ENCODE results near the gene SLC16A12. TPM values are rescaled to one million over a fixed set of nuclear protein-coding genes. Genes with fewer than 3 reads are reported as not detected.
A peak's percentile ranks its signal among the peaks of the same experiment; 100 is the strongest.

Gene SLC16A12
- total RNA-seq, 1 donor from 2014 or later = not detected

DNA sequence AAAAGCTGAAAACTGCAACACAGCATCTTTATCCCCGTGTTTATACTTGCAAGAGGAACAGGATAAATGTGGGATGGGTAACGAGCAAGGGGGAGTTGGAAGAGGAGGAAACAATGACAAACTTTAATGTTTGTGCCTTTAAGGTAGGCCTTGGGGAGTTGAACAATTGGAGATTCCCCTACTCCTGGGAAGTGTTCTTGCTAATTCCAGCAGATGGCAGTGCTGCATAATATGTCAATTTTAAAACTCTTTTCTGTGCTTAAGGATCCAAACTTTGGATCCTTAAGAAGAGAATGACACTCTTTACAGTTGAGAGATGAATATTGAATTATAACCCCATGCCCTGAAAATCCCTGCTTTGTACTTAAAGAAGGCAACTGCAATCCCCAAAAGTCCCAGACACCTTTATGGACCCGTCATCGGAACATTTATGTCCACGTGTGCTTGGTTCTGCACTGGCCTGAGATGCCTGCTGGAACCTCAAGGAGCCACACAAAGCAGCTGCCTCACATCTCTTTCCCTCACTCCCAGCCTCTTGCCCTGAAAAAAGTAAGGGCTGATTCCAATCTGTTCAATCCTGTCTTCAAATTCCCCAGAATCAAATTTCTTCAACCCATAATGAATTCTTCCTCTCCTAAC, 109.0 kb downstream of the SLC16A12 start:
- Mint-ChIP-seq H3K4me1 (peaks cover 11% of the 10 kb centered on the region), H3K36me3 (ENCODE audit: low read depth) (peaks cover 11% of the 10 kb centered on the region), H3K27ac (no peak overlapping the region), H3K4me3 (no peak overlapping the region), H3K27me3 (no peaks in the 10 kb centered on the region), H3K9me3 (no peaks in the 10 kb centered on the region)
- intact Hi-C loops (cut with micrococcal nuclease) = loop anchor here (1.0 kb wide), 2 partner anchors 138 to 367 kb away; no protein-coding TSS in a partner anchor
- ATAC-seq (ENCODE audit: low read depth) (peak; percentile 57), DNase-seq (no peak)
- POLR2A ChIA-PET = no interaction called here
- CTCF ChIA-PET = interaction anchor here (1.0 to 1.4 kb wide), 2 partner anchors 138 to 1362 kb away, joined by 4 read pairs; no protein-coding TSS in a partner anchor
- TF ChIP-seq CTCF (IDR thresholded peaks at IDR 0.05) = no peak

DNA sequence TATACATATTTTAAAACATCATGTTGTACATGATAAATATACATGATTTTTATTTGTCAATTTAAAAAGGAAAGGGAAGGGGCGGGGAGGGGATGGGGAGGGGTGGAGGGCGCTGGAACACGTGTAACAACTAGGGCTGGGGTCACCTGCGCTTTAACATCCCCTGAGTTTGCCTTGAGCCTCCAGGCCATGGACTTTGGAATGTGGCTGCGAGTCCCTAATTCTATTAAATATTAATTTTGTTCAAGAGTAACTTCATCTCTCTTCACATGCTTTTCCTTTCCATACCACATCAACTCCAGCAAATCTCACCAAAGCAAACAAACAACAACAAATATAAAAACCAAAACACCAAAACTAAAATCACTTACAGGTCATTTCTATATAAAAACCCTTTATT, 110.4 kb downstream of the SLC16A12 start:
- Mint-ChIP-seq H3K27me3 (no peaks in the 10 kb centered on the region), H3K9me3 (no peaks in the 10 kb centered on the region), H3K4me3 (no peak overlapping the region), H3K4me1 (peaks cover 19% of the 10 kb centered on the region), H3K27ac (no peak overlapping the region), H3K36me3 (ENCODE audit: low read depth) (peaks cover 25% of the 10 kb centered on the region)
- no peak for DNase-seq
- intact Hi-C loops (cut with micrococcal nuclease) = loop anchor here (5.0 kb wide), 1 partner anchor 1447 kb away; the partner anchor contains the start of gene RPP30
- TF ChIP-seq CTCF (IDR thresholded peaks at IDR 0.05) = no peak
- ChIA-PET POLR2A (no interaction called here), CTCF (no interaction called here)
- ATAC-seq (ENCODE audit: low read depth) = no peak

GRCh38 chr10:89421018-89421476, 114.3 kb downstream of the SLC16A12 start:
- H3K9me3 Mint-ChIP-seq = no peaks in the 10 kb centered on the region
- intact Hi-C loops (cut with micrococcal nuclease) = loop anchor here (5.0 kb wide), 1 partner anchor 1451 kb away; the partner anchor contains the start of gene RPP30
- no peak overlapping the region for H3K27ac Mint-ChIP-seq
- H3K4me1 Mint-ChIP-seq = peaks cover 50% of the 10 kb centered on the region
- no peak for TF ChIP-seq CTCF (IDR thresholded peaks at IDR 0.05)
- no peak overlapping the region for H3K4me3 Mint-ChIP-seq
- H3K36me3 Mint-ChIP-seq (ENCODE audit: low read depth) = peaks cover 45% of the 10 kb centered on the region
- ChIA-PET POLR2A (no interaction called here), CTCF (no interaction called here)
- no peaks in the 10 kb centered on the region for H3K27me3 Mint-ChIP-seq
- DNase-seq (no peak), ATAC-seq (ENCODE audit: low read depth) (no peak)

DNA sequence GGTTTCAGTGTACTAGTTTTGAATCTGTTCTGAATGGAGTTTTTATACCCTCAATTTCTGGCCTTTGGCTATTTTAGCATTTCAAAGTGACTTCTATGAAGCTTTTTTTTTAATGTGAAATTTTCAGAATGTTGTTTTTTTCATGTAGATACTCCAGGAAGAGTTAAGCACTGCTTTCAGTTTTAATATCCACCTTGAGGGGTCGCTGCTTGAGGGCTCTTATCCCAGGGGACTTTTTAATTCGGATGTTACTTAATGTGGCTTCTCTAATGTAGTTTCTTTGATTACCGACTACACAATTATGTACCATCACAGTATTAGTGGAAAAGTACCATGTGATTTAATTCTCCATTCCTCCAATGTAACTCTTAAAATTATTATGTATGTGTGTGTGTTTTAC, 115.8 kb downstream of the SLC16A12 start:
- H3K27ac Mint-ChIP-seq = peak overlapping the region; percentile 30
- H3K27me3 Mint-ChIP-seq = no peaks in the 10 kb centered on the region
- ATAC-seq (ENCODE audit: low read depth) (no peak), DNase-seq (no peak)
- intact Hi-C loops (cut with micrococcal nuclease) = loop anchor here (5.0 to 10.0 kb wide), 4 partner anchors 427 to 1438 kb away; partner anchors contain the start of genes FAS, HTR7 and STAMBPL1
- peaks cover 51% of the 10 kb centered on the region for H3K36me3 Mint-ChIP-seq (ENCODE audit: low read depth)
- no peaks in the 10 kb centered on the region for H3K9me3 Mint-ChIP-seq
- peak overlapping the region; percentile 11 for H3K4me3 Mint-ChIP-seq
- TF ChIP-seq CTCF (IDR thresholded peaks at IDR 0.05) = no peak
- peaks cover 59% of the 10 kb centered on the region for H3K4me1 Mint-ChIP-seq
- POLR2A ChIA-PET = no interaction called here
- CTCF ChIA-PET = interaction anchor here (1.0 to 1.8 kb wide), 2 partner anchors 26 to 157 kb away, joined by 3 to 4 read pairs; no protein-coding TSS in a partner anchor

DNA sequence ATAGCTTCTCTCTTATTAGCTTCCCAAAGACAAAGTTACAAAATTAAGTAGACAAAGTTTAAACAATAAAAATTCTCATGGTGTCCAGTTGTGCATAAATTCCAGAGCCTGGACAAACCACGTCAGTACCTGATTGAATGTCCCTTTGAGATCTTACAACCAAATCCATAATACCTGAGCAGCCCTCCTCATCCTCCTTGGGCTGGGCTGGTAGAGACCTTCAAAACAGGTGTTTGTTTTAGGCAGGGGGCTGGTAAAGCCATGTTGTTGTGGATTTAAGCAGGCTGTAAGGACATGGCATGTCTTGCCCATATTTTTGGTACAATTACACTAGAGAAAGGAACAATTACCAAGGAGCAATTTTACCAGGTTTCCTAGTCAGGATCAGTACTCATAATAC, 118.9 kb downstream of the SLC16A12 start:
- H3K4me3 Mint-ChIP-seq = peak overlapping the region; percentile 94
- intact Hi-C loops (cut with micrococcal nuclease) = loop anchor here (5.0 to 10.0 kb wide), 4 partner anchors 424 to 1441 kb away; partner anchors contain the start of genes FAS, HTR7 and STAMBPL1
- POLR2A ChIA-PET = no interaction called here
- H3K27ac Mint-ChIP-seq = peak overlapping the region; percentile 99
- H3K4me1 Mint-ChIP-seq = peaks cover 61% of the 10 kb centered on the region
- TF ChIP-seq CTCF (IDR thresholded peaks at IDR 0.05) = no peak
- H3K36me3 Mint-ChIP-seq (ENCODE audit: low read depth) = peaks cover 45% of the 10 kb centered on the region
- DNase-seq (no peak), ATAC-seq (ENCODE audit: low read depth) (no peak)
- H3K27me3 Mint-ChIP-seq = no peaks in the 10 kb centered on the region
- CTCF ChIA-PET = no interaction called here
- peaks cover 2% of the 10 kb centered on the region for H3K9me3 Mint-ChIP-seq
